B cell (primary cell): ENCODE measurements around the gene CHN1.

ENCODE experiments used
- CTCF ChIP-seq: fragments of 200-600 bp; IDR thresholded peaks from one replicate; pipeline ENCODE4 v1.8.0; 2022; ENCODE audit warnings: antibody characterized with exemption, mild to moderate bottlenecking
- EZH2 ChIP-seq: IDR thresholded peaks from 2 replicates; pipeline ENCODE4 v1.6.1; 2012; ENCODE audit warnings: borderline replicate concordance, low read depth, mild to moderate bottlenecking, moderate library complexity, low read length; ENCODE audit not compliant: insufficient read depth, poor library complexity, severe bottlenecking

DNA sequence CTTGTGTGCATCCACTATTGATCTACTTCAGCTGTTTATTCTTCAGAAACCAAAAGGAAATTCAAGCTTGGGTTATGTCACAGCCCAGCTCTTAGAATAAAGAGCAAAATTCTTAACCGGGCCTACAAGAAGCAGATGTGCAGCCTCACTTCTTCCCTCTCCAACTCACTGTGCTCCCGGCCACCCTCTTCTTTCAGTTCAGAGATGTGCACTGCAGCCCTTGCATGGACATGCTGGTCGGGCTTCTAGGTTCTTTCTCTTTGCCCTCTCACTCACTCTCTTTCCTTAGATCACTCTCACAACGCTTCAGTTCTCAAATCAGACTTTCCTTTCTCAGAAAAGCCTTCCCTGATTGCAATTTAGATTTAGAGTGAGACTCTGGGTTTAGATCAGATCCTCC, 104.1 kb downstream of the CHN1 start:
- TF ChIP-seq CTCF (no peak), EZH2 (no peak)
